HL-60/S4 treated with retinoic acid at 250 ng/mL for 4 days and 3 days (cell line): Measurements from ENCODE around the gene RADX.
"Not testable (repeated sequence)": the region's sequence is repeated elsewhere in the genome, so short reads cannot be mapped to it uniquely, and the experiment has no call there.

Experiments
- in situ Hi-C: fragments of 300-500 bp; cut with MboI; formaldehyde crosslinking; loops from 2 replicates; pipeline ENCODE4 v1.7.0; 2022; ENCODE audit warnings: low sequenced_read_pairs

RADX gene

GRCh38 chrX:106611679-106612392, at the start of gene RADX:
Gene RADX (plus strand): TSS chrX:106611978. CDS start chrX:106612081, 103 bp downstream.
- in situ Hi-C loops = no loop called here

- in situ Hi-C loops = no loop called here
Observed at GRCh38 chrX:106564986-106565385, 46.8 kb upstream of the RADX start.

GRCh38 chrX:106566362-106566761, 45.4 kb upstream of the RADX start:
- in situ Hi-C loops = no loop called here

- in situ Hi-C loops = no loop called here
Observed at GRCh38 chrX:106581856-106582255, 29.9 kb upstream of the RADX start.

DNA sequence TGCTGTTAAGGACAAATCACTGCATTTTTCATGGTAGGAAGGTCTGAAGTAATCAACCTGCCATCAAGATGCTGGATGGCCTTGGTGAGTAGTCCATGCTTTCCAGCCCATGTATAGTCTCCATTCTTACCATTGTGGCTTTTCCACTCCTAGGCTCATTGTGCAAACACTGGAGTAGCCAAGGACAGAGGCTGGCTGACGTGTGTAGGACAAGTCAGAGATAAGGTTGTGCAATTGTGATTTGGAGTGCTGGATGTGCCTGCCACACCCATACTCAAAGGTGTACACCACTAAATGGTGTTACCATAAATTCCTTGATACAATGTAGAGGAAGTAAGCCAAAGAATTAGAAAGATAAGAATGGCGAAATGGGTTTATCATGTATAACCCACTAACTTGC, 26.3 kb upstream of the RADX start:
- in situ Hi-C loops = no loop called here

GRCh38 chrX:106588801-106589200, 23.0 kb upstream of the RADX start:
- in situ Hi-C loops = no loop called here

DNA sequence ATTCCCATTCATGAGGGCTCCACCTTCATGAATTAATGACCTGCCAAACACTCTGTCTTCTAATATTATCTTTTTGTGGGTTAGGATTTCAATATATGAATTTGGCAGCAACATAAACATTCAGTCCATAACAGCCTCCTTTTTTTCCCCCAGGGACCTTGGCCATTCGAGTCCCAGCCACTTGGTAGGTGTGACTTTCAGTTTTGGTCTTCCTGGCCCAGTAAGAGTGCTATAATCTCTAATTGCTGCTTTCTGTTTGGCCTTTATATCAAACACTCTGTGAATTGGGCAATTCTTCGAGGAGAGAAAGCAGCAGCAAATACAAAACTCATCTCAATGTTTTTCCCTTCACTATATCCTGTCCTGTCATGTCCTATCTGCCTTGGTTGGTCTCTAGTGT, 12.4 kb upstream of the RADX start:
- in situ Hi-C loops = no loop called here

GRCh38 chrX:106606571-106606970, 5.2 kb upstream of the RADX start:
- in situ Hi-C loops = no loop called here

- in situ Hi-C loops = no loop called here
Observed at GRCh38 chrX:106608016-106608415, 3.8 kb upstream of the RADX start.

- in situ Hi-C loops = no loop called here
Observed at GRCh38 chrX:106611317-106611678, 480 bp upstream of the RADX start.

GRCh38 chrX:106612393-106612763, 600 bp downstream of the RADX start:
- in situ Hi-C loops = no loop called here

DNA sequence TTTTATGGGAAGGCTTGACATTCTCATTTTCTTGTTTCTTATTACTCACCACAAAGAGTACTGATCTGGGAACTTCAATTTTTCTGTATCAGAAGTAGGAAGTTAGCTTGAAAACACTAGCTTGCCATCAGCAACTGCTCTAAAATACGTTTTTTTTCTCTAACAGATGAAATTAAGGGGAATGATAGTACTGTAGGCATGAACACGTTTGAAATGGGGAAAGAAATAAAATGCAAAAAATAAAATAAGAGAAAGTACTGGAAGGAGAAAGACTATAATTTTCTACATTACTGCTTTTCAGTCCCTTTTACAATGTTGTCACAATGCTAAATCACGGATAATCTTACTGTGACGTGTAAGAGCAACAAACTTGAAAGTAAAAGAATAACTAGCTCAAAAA, 1.5 kb downstream of the RADX start:
- in situ Hi-C loops = no loop called here

DNA sequence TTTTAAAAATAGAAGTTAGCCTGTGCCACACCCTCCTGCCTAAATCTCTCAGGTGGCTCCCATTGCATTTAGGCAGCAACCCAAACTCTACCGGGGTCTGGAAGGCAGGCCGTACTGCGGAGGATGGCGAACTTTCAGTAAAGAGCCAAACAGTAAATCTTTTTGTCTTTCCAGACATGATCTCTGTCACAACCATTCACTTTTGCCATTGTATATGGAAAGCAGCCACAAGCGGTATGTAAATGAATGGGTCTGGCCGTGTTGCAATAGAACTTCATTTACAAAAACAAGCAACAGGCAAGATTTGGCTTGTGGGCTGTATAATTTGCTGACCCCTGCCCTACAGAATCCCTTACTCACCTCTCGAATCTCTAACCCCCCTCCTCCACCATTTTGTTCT, 3.3 kb downstream of the RADX start:
- in situ Hi-C loops = no loop called here

GRCh38 chrX:106619797-106620196, 8.0 kb downstream of the RADX start:
- in situ Hi-C loops = no loop called here

DNA sequence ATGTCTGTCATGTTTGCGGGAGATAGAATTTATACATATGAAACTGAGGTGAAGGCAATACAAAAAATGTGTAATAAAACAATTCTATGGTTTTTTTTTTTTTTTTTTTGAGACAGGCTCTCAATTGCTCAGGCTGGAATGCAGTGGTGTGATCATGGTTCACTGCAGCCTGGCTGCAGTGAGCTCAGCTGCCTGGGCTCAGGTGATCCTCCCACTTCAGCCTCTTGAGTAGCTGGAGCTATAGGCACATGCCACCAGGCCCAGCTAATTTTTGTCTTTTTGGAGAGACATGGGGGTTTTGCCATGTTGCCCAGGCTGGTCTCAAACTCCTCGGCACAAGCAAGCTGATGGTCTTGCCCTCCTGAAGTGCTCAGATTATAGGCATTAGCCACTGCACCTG, 10.1 kb downstream of the RADX start:
- in situ Hi-C loops = no loop called here

DNA sequence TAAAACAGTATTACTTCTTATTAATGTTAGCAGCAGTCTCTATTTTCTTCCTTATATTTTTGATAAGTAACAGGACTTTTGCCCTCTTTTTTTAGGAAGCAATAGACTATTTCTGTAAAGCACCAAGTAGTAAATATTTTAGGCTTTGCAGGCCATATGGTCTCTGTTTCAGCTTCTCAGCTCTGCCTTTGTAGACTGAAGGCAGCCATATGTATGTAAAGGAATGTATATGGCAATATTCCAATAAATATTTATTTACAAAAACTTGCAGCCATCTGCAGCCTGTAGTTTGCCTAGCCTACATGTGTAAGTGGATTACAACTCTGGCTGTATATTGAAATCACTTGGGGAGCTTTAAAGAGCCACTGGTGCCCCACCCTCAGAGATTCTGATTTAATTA, 15.0 kb downstream of the RADX start:
- in situ Hi-C loops = no loop called here

GRCh38 chrX:106631615-106632014, 19.8 kb downstream of the RADX start:
- in situ Hi-C loops = no loop called here

DNA sequence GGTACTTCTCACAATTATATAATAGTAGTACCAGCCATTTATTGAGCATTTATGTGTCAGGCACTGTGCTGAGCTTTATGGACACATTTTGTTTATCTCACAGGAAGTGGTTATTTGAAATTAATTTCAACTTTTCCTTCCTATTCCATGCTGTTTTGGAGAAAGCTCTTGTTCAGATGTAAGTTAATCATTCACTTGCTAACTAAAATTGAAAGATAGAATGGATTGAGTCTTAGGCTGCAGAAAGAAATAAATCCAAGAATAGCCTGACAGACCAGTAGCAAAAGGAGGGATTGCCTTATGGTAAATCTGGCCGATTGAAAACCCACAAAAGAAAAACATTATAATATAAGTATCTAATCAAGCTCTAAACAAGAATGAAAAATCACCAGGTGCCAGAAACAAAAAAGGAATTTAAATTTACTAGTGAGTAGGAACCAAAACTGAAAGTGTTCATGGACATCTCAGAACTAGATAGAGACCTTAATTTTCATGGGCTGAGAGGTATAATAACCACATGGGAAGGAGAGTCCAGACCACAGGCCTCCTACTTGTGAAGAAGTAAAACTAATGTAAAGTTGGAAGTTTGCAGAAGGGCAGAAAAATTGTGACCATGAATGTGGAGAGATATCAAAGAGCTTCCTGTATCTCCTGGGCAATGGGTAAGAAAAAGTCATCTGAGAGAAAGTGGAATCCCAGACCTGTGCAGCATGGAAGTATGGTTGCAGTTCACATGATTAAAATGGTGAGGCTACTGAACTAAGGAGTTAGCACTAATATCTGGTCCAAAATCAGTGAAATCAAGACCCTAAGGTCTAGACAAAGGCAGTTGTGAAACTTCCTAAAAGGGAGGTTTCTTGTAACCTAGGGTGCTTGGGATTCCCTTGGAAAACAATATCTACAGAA, 38.0 kb downstream of the RADX start:
- in situ Hi-C loops = no loop called here

- in situ Hi-C loops = not testable (repeated sequence)
Observed at GRCh38 chrX:106653625-106654024, 41.8 kb downstream of the RADX start.

- in situ Hi-C loops = no loop called here
Observed at GRCh38 chrX:106670631-106671030, 58.9 kb downstream of the RADX start.

- in situ Hi-C loops = no loop called here
Observed at GRCh38 chrX:106672527-106672926, 60.7 kb downstream of the RADX start.

DNA sequence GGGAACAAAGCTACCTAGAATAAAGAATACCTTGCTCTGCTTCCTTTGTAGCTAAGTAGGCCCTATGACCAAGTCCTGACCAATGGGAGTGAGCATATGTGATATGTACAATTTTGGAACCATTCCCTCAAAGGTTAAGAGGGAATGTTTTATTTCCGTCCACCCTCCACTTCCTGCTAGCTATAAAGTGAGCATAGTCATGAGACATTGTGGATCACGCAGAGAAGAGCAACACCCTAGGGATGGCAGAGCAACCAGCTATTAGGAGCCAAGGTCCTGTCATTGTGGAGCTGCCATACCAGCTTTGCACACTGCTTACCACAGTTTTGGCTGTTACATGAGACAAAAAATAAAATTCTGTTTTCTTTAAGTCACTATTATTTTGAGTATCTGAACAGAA, 68.9 kb downstream of the RADX start:
- in situ Hi-C loops = no loop called here
